Measurements from ENCODE around the gene SPDYE16. TPM values are rescaled to one million over a fixed set of nuclear protein-coding genes. Genes with fewer than 3 reads are reported as not detected.
"Not testable (repeated sequence)": the region's sequence is repeated elsewhere in the genome, so short reads cannot be mapped to it uniquely, and the experiment has no call there.

Gene SPDYE16
- total and polyA plus RNA-seq, 10 of the 15 experiments (the other 5 are each of a cell fraction or from before 2014, with no cell fraction given) = 0.04 to 0.92 (median 0.07) TPM; not detected in 1

GRCh38 chr7:76591602-76592304 is 48.7 kb upstream of the SPDYE16 start:
- intact Hi-C loops (cut with micrococcal nuclease; ENCODE audit: unreplicated experiment); H3K27ac ChIP-seq (ENCODE audit: control insufficient read depth, insufficient read depth); H3K9ac ChIP-seq (ENCODE audit: control insufficient read depth, insufficient read depth, low read length); BruUV-seq (replicated peaks); RAD21 ChIA-PET (ENCODE audit: unreplicated experiment); H4K20me1 ChIP-seq (ENCODE audit: control insufficient read depth, insufficient read depth); H3K4me3 ChIP-seq; CTCF ChIA-PET; POLR2A ChIA-PET; H3K9me3 ChIP-seq (replicated peaks; ENCODE audit: control insufficient read depth, insufficient read depth, low read length); H3K27me3 ChIP-seq (replicated peaks in 1 of 2; ENCODE audit: control insufficient read depth in 2 of 2, insufficient read depth in 2 of 2, low read length in 1 of 2); H3K36me3 ChIP-seq (ENCODE audit: control insufficient read depth in 2 of 2, insufficient read depth in 2 of 2, low read length in 1 of 2); in situ Hi-C loops (cut with MboI); SMC1A ChIA-PET (ENCODE audit: uncharacterized antibody, unreplicated experiment); H2AFZ ChIP-seq (ENCODE audit: control insufficient read depth, low read depth, low read length); H3K79me2 ChIP-seq (ENCODE audit: control insufficient read depth, insufficient read depth, low read length): not testable (repeated sequence)
- peak overlapping the region; percentile 54; the same call in 1 of the 2 replicates for H3K4me2 ChIP-seq (ENCODE audit: control insufficient read depth, insufficient read depth)
- peaks cover 10% of the 10 kb centered on the region for H3K4me1 ChIP-seq (ENCODE audit: control insufficient read depth, insufficient read depth, low read length)
- DNase-seq (ENCODE audit: low read depth, low spot score) (peak; percentile 56), FAIRE-seq (peak; percentile 54), ATAC-seq (peak; percentile 96)
- peak; percentile 99 for TF ChIP-seq PAX5 (IDR thresholded peaks at IDR 0.05; ENCODE audit: borderline replicate concordance, low read depth, low read length)
- TF ChIP-seq, protein P1, sequence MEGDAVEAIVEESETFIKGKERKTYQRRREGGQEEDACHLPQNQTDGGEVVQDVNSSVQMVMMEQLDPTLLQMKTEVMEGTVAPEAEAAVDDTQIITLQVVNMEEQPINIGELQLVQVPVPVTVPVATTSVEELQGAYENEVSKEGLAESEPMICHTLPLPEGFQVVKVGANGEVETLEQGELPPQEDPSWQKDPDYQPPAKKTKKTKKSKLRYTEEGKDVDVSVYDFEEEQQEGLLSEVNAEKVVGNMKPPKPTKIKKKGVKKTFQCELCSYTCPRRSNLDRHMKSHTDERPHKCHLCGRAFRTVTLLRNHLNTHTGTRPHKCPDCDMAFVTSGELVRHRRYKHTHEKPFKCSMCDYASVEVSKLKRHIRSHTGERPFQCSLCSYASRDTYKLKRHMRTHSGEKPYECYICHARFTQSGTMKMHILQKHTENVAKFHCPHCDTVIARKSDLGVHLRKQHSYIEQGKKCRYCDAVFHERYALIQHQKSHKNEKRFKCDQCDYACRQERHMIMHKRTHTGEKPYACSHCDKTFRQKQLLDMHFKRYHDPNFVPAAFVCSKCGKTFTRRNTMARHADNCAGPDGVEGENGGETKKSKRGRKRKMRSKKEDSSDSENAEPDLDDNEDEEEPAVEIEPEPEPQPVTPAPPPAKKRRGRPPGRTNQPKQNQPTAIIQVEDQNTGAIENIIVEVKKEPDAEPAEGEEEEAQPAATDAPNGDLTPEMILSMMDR (IDR thresholded peaks at IDR 0.05 in 2 of 3, conservative IDR thresholded peaks at IDR 0.05 in 1 of 3; ENCODE audit: control insufficient read depth in 2 of 3, extremely low read depth in 1 of 3, insufficient read depth in 1 of 3, low read depth in 3 of 3, low read length in 3 of 3) = peak; percentile 25 to 37 (median 30); a peak in 4 of 6 replicates
- peak; percentile 92; the same call in 1 of the 2 replicates for TF ChIP-seq PAX8 (IDR thresholded peaks at IDR 0.05)
- TF ChIP-seq NR2F1 (conservative IDR thresholded peaks at IDR 0.05) = peak; percentile 39; the same call in 1 of the 2 replicates
- TF ChIP-seq RAD21 (IDR thresholded peaks at IDR 0.05; ENCODE audit: insufficient read depth, low read depth, low read length) = peak; percentile 67
- peak; percentile 24; the same call in 1 of the 2 replicates for TF ChIP-seq SMC3 (IDR thresholded peaks at IDR 0.05; ENCODE audit: borderline replicate concordance, low read length)
- WGBS (ENCODE audit: insufficient coverage, insufficient replicate concordance, low lambda C conversion rate, missing lambda C conversion rate) = 8% methylated on average over 2 of the region's 2 CpGs

DNA sequence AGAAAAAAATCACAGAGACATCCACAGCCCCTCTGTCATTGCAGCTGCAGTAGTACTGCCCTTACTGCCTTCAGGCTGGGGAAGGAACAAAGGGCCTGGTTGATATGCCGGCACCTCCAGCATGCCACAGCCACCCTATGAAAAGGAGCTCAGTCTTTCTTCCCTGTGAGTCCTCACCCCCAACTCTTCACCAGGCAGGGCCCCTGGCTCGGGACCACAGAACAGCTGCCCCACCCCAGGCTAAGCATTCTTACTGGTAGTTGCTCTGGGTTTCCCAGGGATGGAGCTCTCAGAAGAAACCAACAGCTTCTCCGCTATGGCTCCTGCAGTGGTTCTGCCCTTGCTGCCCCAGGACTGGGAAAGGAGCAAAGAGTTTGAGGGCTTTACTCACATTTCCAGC is 47.9 kb upstream of the SPDYE16 start:
- intact Hi-C loops (cut with micrococcal nuclease; ENCODE audit: unreplicated experiment); SMC1A ChIA-PET (ENCODE audit: uncharacterized antibody, unreplicated experiment); H3K79me2 ChIP-seq (ENCODE audit: control insufficient read depth, insufficient read depth, low read length); H4K20me1 ChIP-seq (ENCODE audit: control insufficient read depth, insufficient read depth); H3K27me3 ChIP-seq (replicated peaks in 1 of 2; ENCODE audit: control insufficient read depth in 2 of 2, insufficient read depth in 2 of 2, low read length in 1 of 2); POLR2A ChIA-PET; H3K27ac ChIP-seq (ENCODE audit: control insufficient read depth, insufficient read depth); H3K9me3 ChIP-seq (replicated peaks; ENCODE audit: control insufficient read depth, insufficient read depth, low read length); FAIRE-seq; BruUV-seq (replicated peaks); CTCF ChIA-PET; H3K4me2 ChIP-seq (ENCODE audit: control insufficient read depth, insufficient read depth); H3K36me3 ChIP-seq (ENCODE audit: control insufficient read depth in 2 of 2, insufficient read depth in 2 of 2, low read length in 1 of 2); H2AFZ ChIP-seq (ENCODE audit: control insufficient read depth, low read depth, low read length); H3K9ac ChIP-seq (ENCODE audit: control insufficient read depth, insufficient read depth, low read length); RAD21 ChIA-PET (ENCODE audit: unreplicated experiment); ATAC-seq; in situ Hi-C loops (cut with MboI); DNase-seq (ENCODE audit: low read depth, low spot score); H3K4me3 ChIP-seq: not testable (repeated sequence)
- WGBS (ENCODE audit: insufficient coverage, insufficient replicate concordance, low lambda C conversion rate, missing lambda C conversion rate) = 83% methylated on average over 3 of the region's 3 CpGs
- peaks cover 13% of the 10 kb centered on the region for H3K4me1 ChIP-seq (ENCODE audit: control insufficient read depth, insufficient read depth, low read length)

- H3K79me2 ChIP-seq (ENCODE audit: control insufficient read depth, insufficient read depth, low read length); H2AFZ ChIP-seq (ENCODE audit: control insufficient read depth, low read depth, low read length); SMC1A ChIA-PET (ENCODE audit: uncharacterized antibody, unreplicated experiment); in situ Hi-C loops (cut with MboI); H3K27ac ChIP-seq (ENCODE audit: control insufficient read depth, insufficient read depth); intact Hi-C loops (cut with micrococcal nuclease; ENCODE audit: unreplicated experiment); H4K20me1 ChIP-seq (ENCODE audit: control insufficient read depth, insufficient read depth); H3K36me3 ChIP-seq (ENCODE audit: control insufficient read depth in 2 of 2, insufficient read depth in 2 of 2, low read length in 1 of 2); H3K9me3 ChIP-seq (replicated peaks; ENCODE audit: control insufficient read depth, insufficient read depth, low read length); H3K9ac ChIP-seq (ENCODE audit: control insufficient read depth, insufficient read depth, low read length); H3K4me3 ChIP-seq; RAD21 ChIA-PET (ENCODE audit: unreplicated experiment); H3K4me2 ChIP-seq (ENCODE audit: control insufficient read depth, insufficient read depth); DNase-seq (ENCODE audit: low read depth, low spot score); POLR2A ChIA-PET; FAIRE-seq; H3K27me3 ChIP-seq (replicated peaks in 1 of 2; ENCODE audit: control insufficient read depth in 2 of 2, insufficient read depth in 2 of 2, low read length in 1 of 2); BruUV-seq (replicated peaks): not testable (repeated sequence)
- ATAC-seq = peak; percentile 20
- H3K4me1 ChIP-seq (ENCODE audit: control insufficient read depth, insufficient read depth, low read length) = peaks cover 13% of the 10 kb centered on the region
- WGBS (ENCODE audit: insufficient coverage, insufficient replicate concordance, low lambda C conversion rate, missing lambda C conversion rate) = no CpG with 5 or more reads among the region's 1 CpG
- CTCF ChIA-PET = interaction anchor here (0.8 kb wide), 1 partner anchor 73 kb away, joined by 3 read pairs; no protein-coding TSS in a partner anchor
Measured at GRCh38 chr7:76588586-76588985, 45.5 kb upstream of the SPDYE16 start.

Data from GM12878 (cell line).